HG02678 (cell line): Measurements from ENCODE around the gene NEDD8.

Experiments used
- ATAC-seq: cut with Tn5 transposase; IDR thresholded peaks from one replicate; pipeline ENCODE4 v1.9.1; 2021; ENCODE audit warnings: mild to moderate bottlenecking, moderate library complexity; ENCODE audit not compliant: unreplicated experiment

Gene NEDD8

GRCh38 chr14:24182110-24182882, 49.9 kb downstream of the NEDD8 start:
- ATAC-seq = no peak

GRCh38 chr14:24181371-24182077, 50.6 kb downstream of the NEDD8 start:
- ATAC-seq = no peak

- no peak for ATAC-seq
Observed at GRCh38 chr14:24179961-24180796, 52.0 kb downstream of the NEDD8 start.

GRCh38 chr14:24179294-24179960, 52.7 kb downstream of the NEDD8 start:
- ATAC-seq = no peak

- ATAC-seq = no peak
Observed at GRCh38 chr14:24178399-24179178, 53.6 kb downstream of the NEDD8 start.

GRCh38 chr14:24177891-24178290, 54.3 kb downstream of the NEDD8 start:
- ATAC-seq = no peak

- ATAC-seq = no peak
Observed at GRCh38 chr14:24177041-24177825, 54.9 kb downstream of the NEDD8 start.

GRCh38 chr14:24176599-24176998, 55.6 kb downstream of the NEDD8 start:
- ATAC-seq = no peak

- no peak for ATAC-seq
Observed at GRCh38 chr14:24172871-24173281, 59.3 kb downstream of the NEDD8 start.

GRCh38 chr14:24172261-24172860, 59.8 kb downstream of the NEDD8 start:
- ATAC-seq = no peak

GRCh38 chr14:24171422-24172260, 60.5 kb downstream of the NEDD8 start, which contains the start of gene REC8:
Gene REC8, plus strand, starts transcription at chr14:24172080. Its CDS starts 473 bp downstream, at chr14:24172553.
- peak; percentile 84 for ATAC-seq

GRCh38 chr14:24167469-24168114, 64.6 kb downstream of the NEDD8 start:
- no peak for ATAC-seq
